Stomach (tissue), 4 donors: ENCODE measurements around the gene KAZALD1.

ENCODE experiments used
- POLR2A ChIP-seq, 4 donors: fragments of 450-650 bp; IDR thresholded peaks; one replicate each; pipeline ENCODE4 v1.6.1; 2016; ENCODE audit warnings: antibody characterized with exemption in 4 of 4, control low read depth in 2 of 4, mild to moderate bottlenecking in 1 of 4, moderate library complexity in 1 of 4
- POLR2AphosphoS5 ChIP-seq, 3 donors: sonication (generic); formaldehyde crosslinking; IDR thresholded peaks; one replicate each; pipeline ENCODE4 v1.6.1; 2016; ENCODE audit warnings: antibody characterized with exemption in 3 of 3

DNA sequence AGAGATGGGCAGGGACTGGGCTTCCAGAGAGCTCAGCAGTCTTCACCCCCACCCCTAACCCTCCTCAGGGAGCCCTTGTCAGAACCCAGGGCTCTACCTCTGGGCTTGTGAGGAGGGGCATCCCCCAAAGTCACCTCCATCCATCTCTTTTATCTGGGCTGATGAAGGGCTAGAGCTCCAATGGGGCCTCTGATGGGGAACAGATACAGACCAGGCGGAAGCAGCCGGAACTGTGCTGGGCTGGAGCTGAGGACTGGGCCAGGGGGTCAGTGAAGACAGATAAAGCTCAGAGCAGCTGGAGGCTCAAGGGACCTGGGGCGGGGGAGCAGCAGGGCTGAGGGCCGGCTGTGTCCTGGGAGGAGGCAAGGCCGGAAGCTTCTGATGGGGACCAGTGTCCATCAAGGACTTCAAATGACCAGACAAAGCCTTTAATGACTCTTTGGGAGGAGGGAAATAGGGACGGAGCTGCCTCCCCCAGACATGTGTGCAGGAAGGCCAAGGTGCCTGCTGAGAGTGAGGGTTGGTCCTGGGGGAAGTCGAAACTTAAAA lies 10.2 kb downstream of the KAZALD1 start:
- TF ChIP-seq POLR2AphosphoS5 (IDR thresholded peaks at IDR 0.05), result no peak
- no peak for TF ChIP-seq POLR2A (IDR thresholded peaks at IDR 0.05)
